Left ventricle myocardium inferior (tissue), 1 donor: Measurements from ENCODE around the gene TRIM71. TPM values are rescaled to one million over a fixed set of nuclear protein-coding genes. Genes with fewer than 3 reads are reported as not detected.
"Not testable (repeated sequence)": the region's sequence is repeated elsewhere in the genome, so short reads cannot be mapped to it uniquely, and the experiment has no call there.

Experiments used
- DNase-seq: peaks from one replicate; pipeline ENCODE4 v3.0.0-alpha.2; 2020
- H3K27ac ChIP-seq: fragments of 200-600 bp; replicated peaks from 2 replicates; pipeline ENCODE4 v1.8.0; 2021
- H3K27me3 ChIP-seq: fragments of 200-600 bp; 2 replicates; pipeline ENCODE4 v1.8.0; 2021; ENCODE audit warnings: low read depth
- H3K36me3 ChIP-seq: fragments of 200-600 bp; 2 replicates; pipeline ENCODE4 v1.8.0; 2021
- H3K4me1 ChIP-seq: fragments of 200-600 bp; 2 replicates; pipeline ENCODE4 v1.8.0; 2021
- H3K4me3 ChIP-seq: fragments of 200-600 bp; 2 replicates; pipeline ENCODE4 v1.8.0; 2021; ENCODE audit warnings: mild to moderate bottlenecking, moderate library complexity
- H3K9me3 ChIP-seq: fragments of 200-600 bp; replicated peaks from 2 replicates; pipeline ENCODE4 v1.8.0; 2021
- CTCF ChIP-seq: fragments of 200-600 bp; IDR thresholded peaks from 2 replicates; pipeline ENCODE4 v1.8.0; 2021; ENCODE audit warnings: antibody characterized with exemption, mild to moderate bottlenecking, borderline replicate concordance
- intact Hi-C: fragments of 100-400 bp; cut with micrococcal nuclease; formaldehyde crosslinking; loops from one replicate; pipeline ENCODE4 v1.11.0; 2022
- total RNA-seq: library from RNA; stranded (reverse); fragmentation: NEBNext Ultra II Directional; extraction: Animal tissue kit (Norgen Biotek cat#: 25700); gene quantifications from one replicate; pipeline ENCODE4 v1.2.1, GENCODE V29; 2021
- donor health status: DM: no; HTN: yes; CAD: no; lungs with severe emphysema.

Gene TRIM71
- total RNA-seq, 1 donor from 2014 or later: not detected

- Histone ChIP-seq H3K9me3 (no peaks in the 10 kb centered on the region), H3K4me1 (no peaks in the 10 kb centered on the region), H3K27me3 (peaks cover 18% of the 10 kb centered on the region), H3K36me3 (no peaks in the 10 kb centered on the region), H3K4me3 (no peak overlapping the region), H3K27ac (no peak overlapping the region)
- no peak for DNase-seq
- intact Hi-C loops: no loop called here
- no peak for TF ChIP-seq CTCF
Measured at GRCh38 chr3:32842531-32842931, 24.7 kb downstream of the TRIM71 start.

- intact Hi-C loops: no loop called here
- Histone ChIP-seq H3K36me3 (no peaks in the 10 kb centered on the region), H3K4me1 (no peaks in the 10 kb centered on the region), H3K27me3 (peaks cover 14% of the 10 kb centered on the region), H3K27ac (no peak overlapping the region), H3K9me3 (no peaks in the 10 kb centered on the region), H3K4me3 (no peak overlapping the region)
- DNase-seq: no peak
- no peak for TF ChIP-seq CTCF
Measured at GRCh38 chr3:32842987-32843386, 25.2 kb downstream of the TRIM71 start.

GRCh38 chr3:32843510-32844321, 25.9 kb downstream of the TRIM71 start:
- intact Hi-C loops: no loop called here
- Histone ChIP-seq H3K27ac (no peak overlapping the region), H3K4me3 (no peak overlapping the region), H3K9me3 (no peaks in the 10 kb centered on the region), H3K27me3 (peaks cover 12% of the 10 kb centered on the region), H3K4me1 (peaks cover 4% of the 10 kb centered on the region), H3K36me3 (no peaks in the 10 kb centered on the region)
- DNase-seq: no peak
- TF ChIP-seq CTCF: no peak

- H3K27me3 ChIP-seq: peaks cover 7% of the 10 kb centered on the region
- H3K4me1 ChIP-seq: peaks cover 4% of the 10 kb centered on the region
- DNase-seq: no peak
- no peak overlapping the region for H3K4me3 ChIP-seq
- TF ChIP-seq CTCF: no peak
- H3K27ac ChIP-seq: no peak overlapping the region
- no peaks in the 10 kb centered on the region for H3K36me3 ChIP-seq
- no peaks in the 10 kb centered on the region for H3K9me3 ChIP-seq
- intact Hi-C loops: no loop called here
Measured at GRCh38 chr3:32844322-32844654, 26.5 kb downstream of the TRIM71 start.

- H3K4me3 ChIP-seq: no peak overlapping the region
- no peak for TF ChIP-seq CTCF
- H3K27ac ChIP-seq: no peak overlapping the region
- no peaks in the 10 kb centered on the region for H3K36me3 ChIP-seq
- peaks cover 6% of the 10 kb centered on the region for H3K27me3 ChIP-seq
- H3K9me3 ChIP-seq: no peaks in the 10 kb centered on the region
- DNase-seq: no peak
- intact Hi-C loops: no loop called here
- peaks cover 4% of the 10 kb centered on the region for H3K4me1 ChIP-seq
Measured at GRCh38 chr3:32844914-32845313, 27.1 kb downstream of the TRIM71 start.

GRCh38 chr3:32845546-32845945, 27.7 kb downstream of the TRIM71 start:
- H3K27me3 ChIP-seq: not testable (repeated sequence)

GRCh38 chr3:32847045-32847444, 29.2 kb downstream of the TRIM71 start:
- H3K36me3 ChIP-seq, H3K9me3 ChIP-seq, DNase-seq, H3K27ac ChIP-seq, intact Hi-C loops, H3K4me3 ChIP-seq, H3K27me3 ChIP-seq: not testable (repeated sequence)
- H3K4me1 ChIP-seq: peaks cover 12% of the 10 kb centered on the region

More at GRCh38 chr3:32845546-32845945, 27.7 kb downstream of the TRIM71 start:
- intact Hi-C loops, H3K27ac ChIP-seq, H3K4me3 ChIP-seq, H3K9me3 ChIP-seq, H3K36me3 ChIP-seq, DNase-seq: not testable (repeated sequence)
- peaks cover 10% of the 10 kb centered on the region for H3K4me1 ChIP-seq
